Esophagus mucosa (tissue), 1 donor: ENCODE results near the gene MPP2. TPM values are rescaled to one million over a fixed set of nuclear protein-coding genes. Genes with fewer than 3 reads are reported as not detected.
"Not testable (repeated sequence)": the region's sequence is repeated elsewhere in the genome, so short reads cannot be mapped to it uniquely, and the experiment has no call there.

Source experiments
- ATAC-seq: fragments of 200-7000 bp; cut with Tn5 transposase; one replicate; pipeline ENCODE4 v1.9.1; 2020
- total RNA-seq: library from RNA; stranded (reverse); gene quantifications from one replicate; pipeline ENCODE4 v1.2.4, GENCODE V29; 2023
- donor health status: DM: yes; HTN: yes; CAD: no.

Gene MPP2
- total RNA-seq, 1 donor from 2014 or later = 0.32 TPM

GRCh38 chr17:43928609-43929008 is 21.3 kb upstream of the MPP2 start:
- peak; percentile 39 for ATAC-seq

GRCh38 chr17:43927929-43928328 is 20.6 kb upstream of the MPP2 start:
- ATAC-seq = not testable (repeated sequence)

GRCh38 chr17:43927060-43927864 is 19.9 kb upstream of the MPP2 start:
- ATAC-seq = peak; percentile 47

GRCh38 chr17:43924558-43924957 is 17.2 kb upstream of the MPP2 start:
- no peak for ATAC-seq

GRCh38 chr17:43920500-43921095 is 13.3 kb upstream of the MPP2 start:
- ATAC-seq = no peak

GRCh38 chr17:43918026-43918389 is 10.7 kb upstream of the MPP2 start:
- ATAC-seq = no peak

GRCh38 chr17:43917348-43918025 is 10.2 kb upstream of the MPP2 start:
- no peak for ATAC-seq

- ATAC-seq = no peak
Measured at GRCh38 chr17:43917016-43917347, 9.6 kb upstream of the MPP2 start.

- no peak for ATAC-seq
Measured at GRCh38 chr17:43916385-43916784, 9.0 kb upstream of the MPP2 start.

- no peak for ATAC-seq
Measured at GRCh38 chr17:43915559-43915958, 8.2 kb upstream of the MPP2 start.

- ATAC-seq = no peak
Measured at GRCh38 chr17:43914451-43914850, 7.1 kb upstream of the MPP2 start.

- no peak for ATAC-seq
Measured at GRCh38 chr17:43913584-43913983, 6.2 kb upstream of the MPP2 start.

GRCh38 chr17:43912635-43913304 is 5.4 kb upstream of the MPP2 start:
- no peak for ATAC-seq

GRCh38 chr17:43911904-43912303 is 4.6 kb upstream of the MPP2 start:
- no peak for ATAC-seq

GRCh38 chr17:43909537-43910231 is 2.3 kb upstream of the MPP2 start:
- ATAC-seq = no peak

- no peak for ATAC-seq
Measured at GRCh38 chr17:43907998-43908721, 824 bp upstream of the MPP2 start.

- no peak for ATAC-seq
Measured at GRCh38 chr17:43906951-43907424, 348 bp downstream of the MPP2 start.

- no peak for ATAC-seq
Measured at GRCh38 chr17:43905985-43906852, 1.1 kb downstream of the MPP2 start.

- ATAC-seq = no peak
Measured at GRCh38 chr17:43905400-43905984, 1.8 kb downstream of the MPP2 start.

- no peak for ATAC-seq
Measured at GRCh38 chr17:43901861-43902589, 5.3 kb downstream of the MPP2 start.
